ENCODE measurements around the gene KIF15.

The KIF15 gene

DNA sequence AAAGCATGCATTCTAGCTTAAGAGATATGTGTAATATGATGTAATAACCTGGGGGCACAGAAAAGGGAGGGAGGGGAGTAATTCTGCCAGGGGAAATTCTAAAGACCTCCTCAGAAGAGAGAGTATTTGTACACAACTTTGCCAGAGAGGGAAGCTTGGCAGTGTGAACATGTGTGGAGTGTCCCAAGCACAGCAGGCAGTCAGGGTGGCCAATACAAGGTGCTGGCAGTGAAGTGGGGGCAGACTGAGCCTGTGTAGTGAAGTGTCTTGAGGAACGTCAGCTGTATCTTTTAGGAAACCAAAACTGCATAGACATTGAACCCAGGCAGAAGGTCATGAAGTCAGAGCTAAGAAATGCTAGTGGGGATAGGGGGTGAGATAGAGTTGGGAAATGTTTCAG is 70.4 kb downstream of the KIF15 start:
- no peak overlapping the region for H3K4me2 ChIP-seq (ENCODE audit: low read length, poor library complexity, severe bottlenecking)
- no peak overlapping the region for H3K9ac ChIP-seq (ENCODE audit: low read length)
- peaks cover 2 to 3% of the 10 kb centered on the region in 2 experiments for H3K36me3 ChIP-seq (ENCODE audit: control insufficient read depth in 1 of 2, insufficient read depth in 2 of 2, low read depth in 1 of 2, low read length in 2 of 2)
- no peak overlapping the region for H2BK120ac ChIP-seq (ENCODE audit: low read depth, low read length)
- no peak overlapping the region for H4K91ac ChIP-seq (ENCODE audit: low read length)
- no peak overlapping the region for H2BK15ac ChIP-seq (ENCODE audit: low read depth, poor library complexity, severe bottlenecking)
- no peak overlapping the region for H4K8ac ChIP-seq (ENCODE audit: low read length)
- peak overlapping the region in 1 of 2 experiments; percentile 95 for H3K14ac ChIP-seq (ENCODE audit: low read length in 2 of 2)
- DNase-seq = no peak
- no peak overlapping the region for H3K18ac ChIP-seq (ENCODE audit: low read depth in 1 of 2, low read length in 2 of 2)
- H2AFZ ChIP-seq (ENCODE audit: low read depth, low read length) = no peak overlapping the region
- H3K9me3 ChIP-seq (ENCODE audit: control insufficient read depth, low read length) = peaks cover 7% of the 10 kb centered on the region
- no peak overlapping the region for H3K4me3 ChIP-seq (ENCODE audit: insufficient read depth in 1 of 2, low read depth in 1 of 2, low read length in 2 of 2)
- H2BK12ac ChIP-seq (ENCODE audit: low read length in 2 of 2) = no peak overlapping the region
- no peak overlapping the region for H3K4ac ChIP-seq (ENCODE audit: low read depth in 1 of 2, low read length in 2 of 2)
- no peak overlapping the region for H3K23ac ChIP-seq (ENCODE audit: low read length in 2 of 2)
- H3K27me3 ChIP-seq (ENCODE audit: control insufficient read depth in 1 of 2, insufficient read depth in 1 of 2, low read length in 2 of 2) = no peaks in the 10 kb centered on the region
- 95% methylated on average over 1 of the region's 1 CpG for WGBS
- no peak overlapping the region for H2AK5ac ChIP-seq (ENCODE audit: low read length, severe bottlenecking)
- no peaks in the 10 kb centered on the region for H3K4me1 ChIP-seq (ENCODE audit: control insufficient read depth, insufficient read depth, low read depth, low read length)
- H3K27ac ChIP-seq (ENCODE audit: low read length, poor library complexity, severe bottlenecking) = no peak overlapping the region
- H2BK5ac ChIP-seq (ENCODE audit: low read depth, low read length, poor library complexity, severe bottlenecking) = no peak overlapping the region
- H3K79me1 ChIP-seq (replicated peaks; ENCODE audit: low read length, poor library complexity, severe bottlenecking) = no peaks in the 10 kb centered on the region

DNA sequence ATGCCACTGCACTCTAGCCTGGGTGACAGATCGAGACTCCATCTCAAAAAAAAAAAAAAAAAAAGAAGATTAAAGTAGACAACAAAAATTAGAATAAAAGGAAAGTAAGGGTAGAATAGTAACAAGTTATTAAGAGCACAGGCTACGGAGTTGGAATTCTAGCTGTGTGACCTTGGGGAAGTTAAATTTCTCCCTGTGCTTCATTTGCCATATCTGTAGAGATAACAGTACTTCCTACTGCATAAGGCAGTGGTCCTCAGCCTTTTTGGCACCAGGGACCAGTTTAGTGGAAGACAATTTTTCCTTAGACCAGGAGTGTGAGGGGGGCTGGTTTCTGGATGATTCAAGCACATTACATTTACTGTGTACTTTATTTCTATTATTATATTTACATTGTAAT is 71.4 kb downstream of the KIF15 start:
- Histone ChIP-seq H2BK120ac (ENCODE audit: low read depth, low read length) (no peak overlapping the region), H3K14ac (ENCODE audit: low read length in 2 of 2) (no peak overlapping the region), H3K9ac (ENCODE audit: low read length) (no peak overlapping the region), H3K9me3 (ENCODE audit: control insufficient read depth, low read length) (peaks cover 10% of the 10 kb centered on the region), H3K36me3 (ENCODE audit: control insufficient read depth in 1 of 2, insufficient read depth in 2 of 2, low read depth in 1 of 2, low read length in 2 of 2) (peaks cover 2 to 3% of the 10 kb centered on the region in 2 experiments), H2BK15ac (ENCODE audit: low read depth, poor library complexity, severe bottlenecking) (no peak overlapping the region), H2AK5ac (ENCODE audit: low read length, severe bottlenecking) (no peak overlapping the region), H3K27ac (ENCODE audit: low read length, poor library complexity, severe bottlenecking) (no peak overlapping the region), H2BK5ac (ENCODE audit: low read depth, low read length, poor library complexity, severe bottlenecking) (no peak overlapping the region), H3K4me2 (ENCODE audit: low read length, poor library complexity, severe bottlenecking) (no peak overlapping the region), H3K27me3 (ENCODE audit: control insufficient read depth in 1 of 2, insufficient read depth in 1 of 2, low read length in 2 of 2) (no peaks in the 10 kb centered on the region), H3K4ac (ENCODE audit: low read depth in 1 of 2, low read length in 2 of 2) (no peak overlapping the region), H3K23ac (ENCODE audit: low read length in 2 of 2) (no peak overlapping the region), H4K91ac (ENCODE audit: low read length) (no peak overlapping the region), H3K4me1 (ENCODE audit: control insufficient read depth, insufficient read depth, low read depth, low read length) (no peaks in the 10 kb centered on the region), H4K8ac (ENCODE audit: low read length) (no peak overlapping the region), H2BK12ac (ENCODE audit: low read length in 2 of 2) (no peak overlapping the region), H3K4me3 (ENCODE audit: insufficient read depth in 1 of 2, low read depth in 1 of 2, low read length in 2 of 2) (no peak overlapping the region), H3K79me1 (replicated peaks; ENCODE audit: low read length, poor library complexity, severe bottlenecking) (no peaks in the 10 kb centered on the region), H3K18ac (ENCODE audit: low read depth in 1 of 2, low read length in 2 of 2) (no peak overlapping the region), H2AFZ (ENCODE audit: low read depth, low read length) (no peak overlapping the region)
- WGBS = 100% methylated on average over 1 of the region's 2 CpGs
- DNase-seq = no peak

DNA sequence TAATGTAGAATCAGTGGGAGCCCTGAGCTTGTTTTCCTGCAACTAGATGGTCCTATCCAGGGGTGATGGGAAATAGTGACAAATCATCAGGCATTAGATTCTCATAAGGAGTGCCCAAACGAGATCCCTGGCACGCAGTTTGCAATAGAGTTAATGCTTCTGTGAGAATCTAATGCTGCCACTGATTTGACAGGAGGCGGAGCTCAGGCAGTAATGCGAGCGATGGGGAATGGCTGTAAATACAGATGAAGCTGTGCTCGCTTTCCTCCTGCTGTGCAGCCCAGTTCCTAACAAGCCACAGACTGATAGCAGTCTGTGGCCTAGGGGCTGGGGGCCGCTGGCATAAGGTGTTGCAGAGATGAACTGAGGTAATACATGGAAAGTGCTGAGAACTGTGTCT is 71.8 kb downstream of the KIF15 start:
- 93% methylated on average over 7 of the region's 7 CpGs for WGBS
- no peak overlapping the region for H3K27ac ChIP-seq (ENCODE audit: low read length, poor library complexity, severe bottlenecking)
- no peak overlapping the region for H2AFZ ChIP-seq (ENCODE audit: low read depth, low read length)
- H3K36me3 ChIP-seq (ENCODE audit: control insufficient read depth in 1 of 2, insufficient read depth in 2 of 2, low read depth in 1 of 2, low read length in 2 of 2) = peaks cover 3 to 6% of the 10 kb centered on the region in 2 experiments
- no peak overlapping the region for H3K4ac ChIP-seq (ENCODE audit: low read depth in 1 of 2, low read length in 2 of 2)
- no peak overlapping the region for H3K14ac ChIP-seq (ENCODE audit: low read length in 2 of 2)
- no peak overlapping the region for H2BK12ac ChIP-seq (ENCODE audit: low read length in 2 of 2)
- no peak overlapping the region for H3K23ac ChIP-seq (ENCODE audit: low read length in 2 of 2)
- H3K9me3 ChIP-seq (ENCODE audit: control insufficient read depth, low read length) = peaks cover 10% of the 10 kb centered on the region
- no peak overlapping the region for H4K91ac ChIP-seq (ENCODE audit: low read length)
- no peaks in the 10 kb centered on the region for H3K4me1 ChIP-seq (ENCODE audit: control insufficient read depth, insufficient read depth, low read depth, low read length)
- H2AK5ac ChIP-seq (ENCODE audit: low read length, severe bottlenecking) = no peak overlapping the region
- no peak overlapping the region for H3K4me2 ChIP-seq (ENCODE audit: low read length, poor library complexity, severe bottlenecking)
- H3K4me3 ChIP-seq (ENCODE audit: insufficient read depth in 1 of 2, low read depth in 1 of 2, low read length in 2 of 2) = no peak overlapping the region
- H3K9ac ChIP-seq (ENCODE audit: low read length) = no peak overlapping the region
- H2BK120ac ChIP-seq (ENCODE audit: low read depth, low read length) = no peak overlapping the region
- H4K8ac ChIP-seq (ENCODE audit: low read length) = no peak overlapping the region
- H3K18ac ChIP-seq (ENCODE audit: low read depth in 1 of 2, low read length in 2 of 2) = no peak overlapping the region
- DNase-seq = no peak
- H3K79me1 ChIP-seq (replicated peaks; ENCODE audit: low read length, poor library complexity, severe bottlenecking) = no peaks in the 10 kb centered on the region
- H2BK15ac ChIP-seq (ENCODE audit: low read depth, poor library complexity, severe bottlenecking) = no peak overlapping the region
- no peaks in the 10 kb centered on the region for H3K27me3 ChIP-seq (ENCODE audit: control insufficient read depth in 1 of 2, insufficient read depth in 1 of 2, low read length in 2 of 2)
- no peak overlapping the region for H2BK5ac ChIP-seq (ENCODE audit: low read depth, low read length, poor library complexity, severe bottlenecking)

DNA sequence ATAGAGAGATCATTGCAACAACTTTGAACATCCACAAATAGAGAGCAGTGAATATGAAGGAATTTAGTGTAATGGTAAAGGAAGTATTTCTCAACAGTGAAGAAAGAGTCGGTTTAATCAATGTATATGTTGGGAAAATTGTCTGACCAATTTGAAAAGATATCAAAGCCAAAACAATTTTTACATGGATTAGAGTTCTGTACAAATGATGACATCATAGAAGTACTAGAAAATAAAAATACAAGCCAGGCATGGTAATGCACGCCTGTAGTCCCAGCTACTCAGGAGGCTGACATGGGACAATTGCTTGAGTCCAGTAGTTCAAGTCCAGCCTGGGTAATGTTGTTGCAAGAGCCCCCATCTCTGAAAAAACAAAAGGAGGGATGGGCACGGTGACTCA is 74.1 kb downstream of the KIF15 start:
- no peaks in the 10 kb centered on the region for H3K4me1 ChIP-seq (ENCODE audit: control insufficient read depth, insufficient read depth, low read depth, low read length)

More for the DNA sequence above, 74.1 kb downstream of the KIF15 start:
- H3K9me3 ChIP-seq (ENCODE audit: control insufficient read depth, low read length) = peaks cover 10% of the 10 kb centered on the region
- no peak overlapping the region for H2BK120ac ChIP-seq (ENCODE audit: low read depth, low read length)
- H4K91ac ChIP-seq (ENCODE audit: low read length) = no peak overlapping the region
- H3K4me3 ChIP-seq (ENCODE audit: insufficient read depth in 1 of 2, low read depth in 1 of 2, low read length in 2 of 2) = no peak overlapping the region
- H2AK5ac ChIP-seq (ENCODE audit: low read length, severe bottlenecking) = no peak overlapping the region
- no peaks in the 10 kb centered on the region for H3K27me3 ChIP-seq (ENCODE audit: control insufficient read depth in 1 of 2, insufficient read depth in 1 of 2, low read length in 2 of 2)
- peaks cover 3 to 9% of the 10 kb centered on the region in 2 experiments for H3K36me3 ChIP-seq (ENCODE audit: control insufficient read depth in 1 of 2, insufficient read depth in 2 of 2, low read depth in 1 of 2, low read length in 2 of 2)
- no peak overlapping the region for H2BK15ac ChIP-seq (ENCODE audit: low read depth, poor library complexity, severe bottlenecking)
- H3K4me2 ChIP-seq (ENCODE audit: low read length, poor library complexity, severe bottlenecking) = no peak overlapping the region
- H3K4ac ChIP-seq (ENCODE audit: low read depth in 1 of 2, low read length in 2 of 2) = no peak overlapping the region
- no peaks in the 10 kb centered on the region for H3K79me1 ChIP-seq (replicated peaks; ENCODE audit: low read length, poor library complexity, severe bottlenecking)
- 100% methylated on average over 1 of the region's 3 CpGs for WGBS
- H3K14ac ChIP-seq (ENCODE audit: low read length in 2 of 2) = no peak overlapping the region
- no peak overlapping the region for H3K18ac ChIP-seq (ENCODE audit: low read depth in 1 of 2, low read length in 2 of 2)
- no peak overlapping the region for H3K9ac ChIP-seq (ENCODE audit: low read length)
- no peak overlapping the region for H2BK12ac ChIP-seq (ENCODE audit: low read length in 2 of 2)
- H2BK5ac ChIP-seq (ENCODE audit: low read depth, low read length, poor library complexity, severe bottlenecking) = no peak overlapping the region
- no peak for DNase-seq
- H2AFZ ChIP-seq (ENCODE audit: low read depth, low read length) = no peak overlapping the region
- no peak overlapping the region for H3K27ac ChIP-seq (ENCODE audit: low read length, poor library complexity, severe bottlenecking)
- no peak overlapping the region for H4K8ac ChIP-seq (ENCODE audit: low read length)
- no peak overlapping the region for H3K23ac ChIP-seq (ENCODE audit: low read length in 2 of 2)

Measured in mesenchymal stem cell (in vitro differentiated cells and primary cell).